Osteoblast (primary cell): ENCODE data around the gene CXCR4. TPM values are rescaled to one million over a fixed set of nuclear protein-coding genes. Genes with fewer than 3 reads are reported as not detected.

ENCODE experiments used
- DNase-seq: peaks from one replicate; pipeline ENCODE4 v3.0.0; 2011; ENCODE audit warnings: low spot score, mixed read lengths; ENCODE audit not compliant: insufficient read length; ENCODE audit errors: missing footprints
- H2AFZ ChIP-seq: 2 replicates; pipeline ENCODE4 v1.6.0; 2011; ENCODE audit warnings: mild to moderate bottlenecking, low read length
- H3K27ac ChIP-seq: 2 replicates; pipeline ENCODE4 v1.5.1; 2011; ENCODE audit warnings: mild to moderate bottlenecking, low read depth, low read length, moderate library complexity
- H3K27me3 ChIP-seq: 2 replicates; pipeline ENCODE4 v1.6.0; 2012; ENCODE audit warnings: mild to moderate bottlenecking, control low read depth, inconsistent platforms, low read length, moderate library complexity; ENCODE audit not compliant: insufficient read depth
- H3K36me3 ChIP-seq: 2 replicates; pipeline ENCODE4 v1.5.1; 2011; ENCODE audit warnings: mild to moderate bottlenecking, low read length, control low read depth, moderate library complexity; ENCODE audit not compliant: insufficient read depth
- H3K4me1 ChIP-seq: 2 replicates; pipeline ENCODE4 v1.5.1; 2011; ENCODE audit warnings: mild to moderate bottlenecking, low read length, control low read depth, moderate library complexity; ENCODE audit not compliant: insufficient read depth
- H3K4me2 ChIP-seq: 2 replicates; pipeline ENCODE4 v1.6.0; 2011; ENCODE audit warnings: mild to moderate bottlenecking, low read length; ENCODE audit not compliant: insufficient read depth
- H3K4me3 ChIP-seq: fragments of 200-600 bp; sonication (generic); 3 replicates; pipeline ENCODE4 v1.5.1; 2012; ENCODE audit warnings: mild to moderate bottlenecking, low read length, inconsistent platforms; ENCODE audit not compliant: insufficient read depth
- H3K79me2 ChIP-seq: 2 replicates; pipeline ENCODE4 v1.6.0; 2012; ENCODE audit warnings: mild to moderate bottlenecking, low read length, control low read depth, inconsistent platforms; ENCODE audit not compliant: insufficient read depth
- H3K9me3 ChIP-seq: 2 replicates; pipeline ENCODE4 v1.5.1; 2011; ENCODE audit warnings: low read depth, low read length, control low read depth
- H4K20me1 ChIP-seq: 2 replicates; pipeline ENCODE4 v1.6.0; 2012; ENCODE audit warnings: mild to moderate bottlenecking, low read length, control low read depth; ENCODE audit not compliant: insufficient read depth
- total RNA-seq: library from RNA; depleted of rRNA; stranded (reverse); fragments of >200 nt; gene quantifications from 2 replicates; pipeline ENCODE4 v1.2.3, GENCODE V29; 2012
- TF ChIP-seq, protein P1 (sequence below): IDR thresholded peaks from 2 replicates; pipeline ENCODE4 v1.5.1; 2011; ENCODE audit warnings: mild to moderate bottlenecking, low read depth, low read length, moderate library complexity; ENCODE audit errors: extremely low read depth

CXCR4 gene
- total RNA-seq, 1 donor: under 0.01 TPM

DNA sequence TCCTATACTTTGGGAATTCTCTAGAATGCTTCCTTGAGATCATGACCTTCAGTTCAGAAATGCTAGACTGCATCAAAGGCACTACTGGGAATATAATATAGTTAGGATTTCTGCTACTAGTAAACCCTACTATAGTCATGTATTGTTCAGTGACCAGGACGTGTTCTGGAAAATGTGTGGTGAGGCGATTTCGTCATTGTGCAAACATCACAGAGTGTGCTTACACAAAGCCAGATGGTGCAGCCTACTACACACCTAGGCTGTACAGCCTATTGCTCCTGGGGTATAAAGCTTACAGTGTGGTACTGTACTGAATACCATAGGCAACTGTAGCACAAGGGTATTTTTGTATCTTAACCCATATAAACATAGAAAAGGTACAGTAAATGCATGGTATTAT is 13.0 kb downstream of the CXCR4 start:
- no peak for DNase-seq
- Histone ChIP-seq H3K4me3 (no peak overlapping the region), H3K9me3 (no peaks in the 10 kb centered on the region), H3K27ac (no peak overlapping the region), H3K4me1 (no peaks in the 10 kb centered on the region), H3K36me3 (no peaks in the 10 kb centered on the region), H3K4me2 (no peak overlapping the region), H3K27me3 (no peaks in the 10 kb centered on the region), H2AFZ (no peak overlapping the region), H3K79me2 (no peaks in the 10 kb centered on the region), H4K20me1 (no peaks in the 10 kb centered on the region)
- TF ChIP-seq, protein P1, sequence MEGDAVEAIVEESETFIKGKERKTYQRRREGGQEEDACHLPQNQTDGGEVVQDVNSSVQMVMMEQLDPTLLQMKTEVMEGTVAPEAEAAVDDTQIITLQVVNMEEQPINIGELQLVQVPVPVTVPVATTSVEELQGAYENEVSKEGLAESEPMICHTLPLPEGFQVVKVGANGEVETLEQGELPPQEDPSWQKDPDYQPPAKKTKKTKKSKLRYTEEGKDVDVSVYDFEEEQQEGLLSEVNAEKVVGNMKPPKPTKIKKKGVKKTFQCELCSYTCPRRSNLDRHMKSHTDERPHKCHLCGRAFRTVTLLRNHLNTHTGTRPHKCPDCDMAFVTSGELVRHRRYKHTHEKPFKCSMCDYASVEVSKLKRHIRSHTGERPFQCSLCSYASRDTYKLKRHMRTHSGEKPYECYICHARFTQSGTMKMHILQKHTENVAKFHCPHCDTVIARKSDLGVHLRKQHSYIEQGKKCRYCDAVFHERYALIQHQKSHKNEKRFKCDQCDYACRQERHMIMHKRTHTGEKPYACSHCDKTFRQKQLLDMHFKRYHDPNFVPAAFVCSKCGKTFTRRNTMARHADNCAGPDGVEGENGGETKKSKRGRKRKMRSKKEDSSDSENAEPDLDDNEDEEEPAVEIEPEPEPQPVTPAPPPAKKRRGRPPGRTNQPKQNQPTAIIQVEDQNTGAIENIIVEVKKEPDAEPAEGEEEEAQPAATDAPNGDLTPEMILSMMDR: no peak

DNA sequence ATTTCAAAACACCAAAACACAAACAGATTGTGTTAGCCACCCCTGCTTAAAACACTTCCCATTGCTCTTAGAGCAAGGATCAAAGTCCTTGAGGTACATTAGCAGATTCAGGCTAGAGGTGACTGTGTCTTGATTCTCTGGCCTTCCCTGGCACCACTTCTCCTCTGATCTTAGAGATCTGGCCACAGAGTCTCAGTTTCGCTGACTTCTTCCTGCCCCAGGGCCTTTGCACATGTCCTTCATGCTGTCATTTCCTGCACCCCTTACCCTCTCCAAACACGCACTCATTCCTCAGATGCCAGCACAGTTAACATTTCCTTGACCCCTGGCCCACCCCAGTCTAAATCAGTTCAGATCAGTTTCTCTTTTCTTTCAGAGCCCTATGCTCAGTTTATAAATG is 16.9 kb downstream of the CXCR4 start:
- no peak for DNase-seq
- H3K9me3 ChIP-seq: no peaks in the 10 kb centered on the region
- TF ChIP-seq, protein P1: no peak
- H3K27ac ChIP-seq: no peak overlapping the region
- H3K36me3 ChIP-seq: no peaks in the 10 kb centered on the region
- no peaks in the 10 kb centered on the region for H4K20me1 ChIP-seq
- H2AFZ ChIP-seq: no peak overlapping the region
- H3K79me2 ChIP-seq: no peaks in the 10 kb centered on the region
- H3K4me1 ChIP-seq: no peaks in the 10 kb centered on the region
- H3K4me3 ChIP-seq: no peak overlapping the region
- H3K4me2 ChIP-seq: no peak overlapping the region
- no peaks in the 10 kb centered on the region for H3K27me3 ChIP-seq

DNA sequence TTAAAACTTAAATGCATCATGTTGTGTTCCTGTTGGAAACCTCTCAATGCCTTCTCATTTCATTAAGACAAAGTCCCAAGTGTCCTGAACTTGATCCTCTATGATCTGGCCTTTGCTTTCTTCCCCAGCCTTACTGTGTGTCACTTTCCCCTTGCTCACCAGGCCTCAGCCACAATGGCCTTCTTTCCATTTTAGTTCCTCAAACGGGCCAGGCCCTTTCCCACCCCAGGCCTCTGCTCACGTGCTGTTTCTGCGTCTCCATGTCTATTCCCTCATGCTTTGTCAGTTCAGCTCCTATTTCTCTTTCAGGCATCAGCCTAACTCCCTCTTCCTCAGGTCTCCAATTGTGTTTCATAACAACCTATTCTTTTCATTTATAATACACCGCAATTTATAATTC is 19.5 kb downstream of the CXCR4 start:
- no peaks in the 10 kb centered on the region for H3K9me3 ChIP-seq
- no peaks in the 10 kb centered on the region for H3K79me2 ChIP-seq
- H3K27me3 ChIP-seq: no peaks in the 10 kb centered on the region
- H3K4me2 ChIP-seq: no peak overlapping the region
- no peak overlapping the region for H3K27ac ChIP-seq
- H2AFZ ChIP-seq: no peak overlapping the region
- no peak overlapping the region for H3K4me3 ChIP-seq
- DNase-seq: no peak
- no peaks in the 10 kb centered on the region for H3K36me3 ChIP-seq
- H4K20me1 ChIP-seq: no peaks in the 10 kb centered on the region
- H3K4me1 ChIP-seq: no peaks in the 10 kb centered on the region
- TF ChIP-seq, protein P1: no peak

DNA sequence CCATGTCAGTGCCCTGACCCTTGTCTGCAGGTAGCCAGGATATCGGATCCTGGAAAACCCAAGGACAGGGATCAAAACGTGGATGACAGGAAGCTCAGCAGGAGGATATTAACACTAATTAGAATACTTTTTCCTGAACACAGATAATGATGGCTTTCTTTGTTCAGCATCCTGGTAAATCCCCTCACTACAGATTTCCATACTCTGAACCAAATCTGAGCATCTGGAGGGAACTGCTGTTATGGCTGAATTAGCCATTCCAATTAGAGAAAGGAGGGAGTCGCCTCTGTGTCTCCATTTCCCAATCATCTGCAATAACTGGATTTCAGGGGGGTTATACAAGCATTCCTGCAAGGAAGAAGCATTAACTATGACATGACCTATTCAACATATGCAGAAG is 24.4 kb downstream of the CXCR4 start:
- no peak overlapping the region for H2AFZ ChIP-seq
- H3K36me3 ChIP-seq: no peaks in the 10 kb centered on the region
- H3K4me2 ChIP-seq: no peak overlapping the region
- DNase-seq: no peak
- no peaks in the 10 kb centered on the region for H3K4me1 ChIP-seq
- no peak overlapping the region for H3K27ac ChIP-seq
- no peaks in the 10 kb centered on the region for H3K9me3 ChIP-seq
- TF ChIP-seq, protein P1: no peak
- no peaks in the 10 kb centered on the region for H3K27me3 ChIP-seq
- no peaks in the 10 kb centered on the region for H4K20me1 ChIP-seq
- no peak overlapping the region for H3K4me3 ChIP-seq
- H3K79me2 ChIP-seq: no peaks in the 10 kb centered on the region
